ENCODE measurements around the gene KRTAP13-2.

The KRTAP13-2 gene, protein sequence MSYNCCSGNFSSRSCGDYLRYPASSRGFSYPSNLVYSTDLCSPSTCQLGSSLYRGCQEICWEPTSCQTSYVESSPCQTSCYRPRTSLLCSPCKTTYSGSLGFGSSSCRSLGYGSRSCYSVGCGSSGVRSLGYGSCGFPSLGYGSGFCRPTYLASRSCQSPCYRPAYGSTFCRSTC

GRCh38 chr21:30372139-30372770 lies at the start of gene KRTAP13-2:
TSS of gene KRTAP13-2 (minus strand) at chr21:30372271. CDS start at chr21:30372213, 58 bp downstream.
- DNase-seq (ENCODE audit: low spot score), result no peak

DNA sequence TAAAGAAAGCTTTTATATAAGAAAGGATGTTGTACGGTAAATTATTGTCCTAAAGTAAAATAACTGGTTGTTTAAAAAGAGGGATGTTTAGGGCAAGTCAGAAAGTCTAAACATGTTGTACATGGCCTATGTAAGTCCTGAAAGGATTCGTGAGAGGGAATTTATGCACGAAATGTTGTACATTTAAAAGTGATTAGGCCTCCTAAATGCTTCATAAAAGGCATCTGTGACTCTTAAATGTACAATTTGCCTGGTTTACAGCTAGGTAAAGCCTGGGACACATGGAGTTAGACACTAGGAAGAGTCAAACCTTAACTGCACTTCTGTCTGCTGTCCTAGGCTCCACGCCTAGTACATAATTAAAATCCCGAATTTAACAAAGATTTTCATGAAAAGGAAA lies 43.9 kb upstream of the KRTAP13-2 start:
- DNase-seq (ENCODE audit: low spot score), result no peak

DNA sequence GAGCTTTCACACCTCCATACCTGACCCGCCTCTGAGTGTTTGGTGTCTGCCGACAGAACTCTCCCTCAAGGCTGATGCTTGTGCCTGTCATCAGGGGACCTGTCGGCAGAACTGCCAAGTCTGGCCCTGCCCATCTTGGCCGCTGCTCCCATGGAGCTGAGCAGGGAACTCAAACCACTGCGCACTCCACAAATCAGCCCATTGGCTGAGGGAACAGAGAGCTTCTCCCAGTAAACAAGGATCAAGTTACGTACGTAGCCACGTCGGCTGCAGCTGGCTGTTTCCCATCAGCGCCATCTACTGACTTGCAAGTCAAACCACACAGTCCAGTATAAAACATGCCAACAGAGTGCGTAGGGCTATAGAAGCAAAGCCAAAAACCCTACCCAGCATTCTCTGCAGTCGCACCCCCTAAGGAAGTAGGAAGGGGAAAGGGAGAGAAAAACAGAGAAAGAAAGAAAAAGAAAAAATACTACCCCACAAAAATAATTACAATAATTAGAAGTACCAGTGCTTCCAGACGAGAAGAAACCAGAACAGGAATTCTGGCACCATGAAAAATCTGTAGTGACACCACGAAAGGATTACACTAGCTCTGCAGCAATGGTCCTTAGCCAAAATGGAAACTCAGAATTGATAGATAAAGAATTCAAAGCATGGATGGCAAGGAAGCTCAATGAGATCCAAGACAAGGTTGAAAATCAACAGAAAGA lies 36.9 kb upstream of the KRTAP13-2 start:
- DNase-seq (ENCODE audit: low spot score), result peak; percentile 3

- DNase-seq (ENCODE audit: low spot score), result no peak
Observed at GRCh38 chr21:30395731-30396130, 23.7 kb upstream of the KRTAP13-2 start, which contains the start of gene KRTAP13-1. TSS of gene KRTAP13-1 (plus strand) at chr21:30396031. CDS start at chr21:30396087, 56 bp downstream.

- DNase-seq (ENCODE audit: low spot score), result no peak
Observed at GRCh38 chr21:30391492-30392025, 19.5 kb upstream of the KRTAP13-2 start.

- DNase-seq (ENCODE audit: low spot score), result no peak
Observed at GRCh38 chr21:30382201-30382600, 10.1 kb upstream of the KRTAP13-2 start.

- no peak for DNase-seq (ENCODE audit: low spot score)
Observed at GRCh38 chr21:30355906-30356305, 16.2 kb downstream of the KRTAP13-2 start.

DNA sequence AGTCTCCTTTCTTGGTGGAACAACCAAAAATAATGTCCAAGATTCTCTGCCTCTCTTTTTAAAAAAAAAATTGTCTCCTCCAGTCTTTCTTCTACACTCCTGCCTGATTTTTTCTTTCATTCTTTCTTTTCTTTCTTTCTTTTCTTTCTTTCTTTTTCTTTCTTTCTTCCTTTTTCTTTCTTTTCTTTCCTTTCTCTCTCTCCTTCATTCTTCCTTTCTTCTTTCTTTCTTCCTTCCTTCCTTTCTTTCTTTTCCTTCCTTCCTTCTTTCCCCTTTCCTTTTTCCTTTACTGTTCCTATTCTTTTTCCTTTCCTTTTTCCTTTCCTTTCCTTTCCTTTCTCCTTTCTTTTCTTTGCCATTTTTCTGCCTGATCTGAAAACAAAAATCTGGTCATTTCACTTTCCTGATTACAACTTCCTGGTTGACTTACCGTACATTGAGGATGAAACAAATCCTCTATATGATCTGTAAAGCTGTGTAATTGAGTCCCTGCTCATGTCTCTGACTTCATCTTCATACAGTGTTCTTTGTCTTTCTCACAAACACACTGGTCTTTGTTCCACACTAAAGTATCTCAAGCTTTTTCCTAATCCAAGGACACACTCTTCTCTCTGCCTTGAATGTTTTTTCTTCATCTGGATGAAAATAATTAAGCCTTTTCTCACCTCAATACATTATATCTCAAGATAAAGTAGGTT lies 17.6 kb downstream of the KRTAP13-2 start:
- no peak for DNase-seq (ENCODE audit: low spot score)

- no peak for DNase-seq (ENCODE audit: low spot score)
Observed at GRCh38 chr21:30351534-30351933, 20.5 kb downstream of the KRTAP13-2 start.

GRCh38 chr21:30349572-30349971 lies 22.5 kb downstream of the KRTAP13-2 start:
- no peak for DNase-seq (ENCODE audit: low spot score)

- no peak for DNase-seq (ENCODE audit: low spot score)
Observed at GRCh38 chr21:30348506-30348905, 23.6 kb downstream of the KRTAP13-2 start, which contains the start of gene KRTAP23-1. TSS of gene KRTAP23-1 (minus strand) at chr21:30348606. CDS start at chr21:30348606, 0 bp downstream.

DNA sequence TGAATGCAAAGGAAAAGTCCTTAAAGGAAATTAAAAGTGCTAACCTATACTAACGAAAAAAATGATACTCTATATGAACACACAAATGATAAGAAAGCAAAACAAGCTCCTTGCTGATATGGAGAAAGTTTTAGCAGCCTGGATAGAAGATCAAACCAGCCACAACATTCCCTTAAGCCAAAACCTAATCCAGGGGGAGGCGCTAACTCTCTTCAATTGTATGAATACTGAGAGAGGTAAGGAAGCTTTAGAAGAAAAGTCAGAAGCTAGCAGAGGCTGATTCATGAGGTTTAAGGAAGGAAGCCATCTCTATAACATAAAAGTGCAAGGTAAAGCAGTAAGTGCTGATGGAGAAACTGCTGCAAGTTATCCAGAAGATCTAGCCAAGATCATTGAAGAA lies 27.1 kb downstream of the KRTAP13-2 start:
- no peak for DNase-seq (ENCODE audit: low spot score)

- DNase-seq (ENCODE audit: low spot score), result peak; percentile 43
Observed at GRCh38 chr21:30340714-30341573, 31.1 kb downstream of the KRTAP13-2 start.

- DNase-seq (ENCODE audit: low spot score), result no peak
Observed at GRCh38 chr21:30338717-30339116, 33.4 kb downstream of the KRTAP13-2 start.

GRCh38 chr21:30337772-30338171 lies 34.3 kb downstream of the KRTAP13-2 start:
- DNase-seq (ENCODE audit: low spot score), result no peak

DNA sequence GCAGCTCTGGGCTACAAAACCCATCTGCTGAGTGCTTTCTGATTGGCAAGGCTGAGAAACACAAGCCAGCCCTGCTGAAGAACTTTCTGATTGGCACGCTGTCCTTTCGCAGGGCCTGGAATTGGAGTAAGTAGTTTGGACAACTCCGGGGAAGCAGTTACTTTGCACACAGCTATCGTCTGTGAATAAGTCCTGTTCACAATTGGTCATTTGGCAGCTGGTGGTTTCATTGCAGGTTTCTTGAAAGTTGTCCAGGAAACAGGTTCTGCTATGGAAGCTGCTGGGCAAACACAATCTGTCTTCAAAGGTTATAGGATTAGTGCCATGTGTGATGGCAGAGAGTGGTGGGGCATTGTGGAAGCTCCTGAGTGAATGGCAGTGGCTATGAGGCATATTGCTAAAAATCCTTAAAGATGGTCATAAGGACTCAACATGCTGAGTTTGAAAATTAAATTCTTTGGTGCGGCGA lies 34.8 kb downstream of the KRTAP13-2 start, which contains the start of gene KRTAP27-1:
Gene KRTAP27-1, minus strand, starts transcription at position 419 of the 469 bp plus-strand sequence. Its CDS starts 26 bp downstream, at position 393.
- DNase-seq (ENCODE audit: low spot score), result no peak

DNA sequence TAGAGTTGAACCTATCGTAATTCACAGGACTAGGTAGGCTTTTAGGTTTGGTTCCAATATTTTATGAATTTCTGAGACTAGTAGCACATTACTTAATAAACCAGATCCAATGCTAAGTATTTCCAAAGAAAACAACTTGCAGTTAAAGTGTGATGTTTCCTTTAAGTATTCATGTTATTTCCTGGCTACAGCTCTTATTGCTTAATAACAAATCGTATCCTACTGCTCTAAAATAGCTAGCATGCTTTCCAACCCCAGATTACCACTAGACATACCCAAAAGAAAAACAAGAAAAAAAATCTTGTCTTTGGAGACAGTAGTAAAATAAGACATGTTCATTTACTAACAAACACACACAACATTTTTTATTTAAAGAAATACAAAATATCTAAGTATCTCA lies 35.5 kb downstream of the KRTAP13-2 start:
- DNase-seq (ENCODE audit: low spot score), result peak; percentile 10

DNA sequence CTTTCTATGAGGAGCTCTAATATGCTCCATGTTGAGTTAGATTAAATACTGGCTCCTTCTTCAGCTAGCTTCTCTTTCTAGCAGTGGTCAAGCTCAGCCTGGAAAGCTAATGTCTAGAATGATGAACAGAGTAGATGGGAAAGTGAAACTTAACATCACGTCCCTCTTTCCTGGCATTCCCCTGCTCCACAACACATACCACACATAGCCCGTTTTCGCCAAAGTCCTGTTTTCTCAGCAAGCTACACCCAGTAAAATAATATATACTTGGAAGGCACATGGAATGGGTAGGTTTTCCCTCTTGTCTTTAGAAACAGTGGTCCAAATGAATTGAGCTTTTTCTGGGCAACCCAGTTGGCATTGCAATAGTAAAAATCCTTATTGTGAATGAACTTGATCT lies 38.3 kb downstream of the KRTAP13-2 start:
- no peak for DNase-seq (ENCODE audit: low spot score)

- DNase-seq (ENCODE audit: low spot score), result no peak
Observed at GRCh38 chr21:30332681-30333080, 39.4 kb downstream of the KRTAP13-2 start.

GRCh38 chr21:30329203-30329875 lies 42.7 kb downstream of the KRTAP13-2 start:
- DNase-seq (ENCODE audit: low spot score), result no peak
